Left colon (tissue), 2 donors: ENCODE data around the gene VSTM4. TPM values are rescaled to one million over a fixed set of nuclear protein-coding genes. Genes with fewer than 3 reads are reported as not detected.

Experiments used
- ATAC-seq: fragments of 200-7000 bp; cut with Tn5 transposase; one replicate; pipeline ENCODE4 v1.9.1; 2020; ENCODE audit warnings: mild to moderate bottlenecking, moderate library complexity
- DNase-seq, 2 donors: peaks; one replicate each; pipeline ENCODE4 v3.0.0-alpha.2; 2020
- intact Hi-C, 2 donors: fragments of 100-400 bp; cut with DNase I in 1 of 2; cut with micrococcal nuclease in 1 of 2; formaldehyde crosslinking; loops; one replicate each; pipeline versions ENCODE4 v1.11.2 to v1.14.0; 2022; cut with DNase I, micrococcal nuclease
- total RNA-seq, 2 donors: library from RNA; stranded (reverse); fragmentation: NEBNext Ultra II Directional; extraction: Animal tissue kit (Norgen Biotek cat#: 25700); gene quantifications; one replicate each; pipeline ENCODE4 v1.2.1, GENCODE V29; 2021
- donor health status: DM: no; HTN: no; CAD: no.
- donor health status: DM: yes; HTN: yes; CAD: no.

VSTM4 gene
- total RNA-seq, 2 donors from 2014 or later, result 1.4 to 3.5 TPM

DNA sequence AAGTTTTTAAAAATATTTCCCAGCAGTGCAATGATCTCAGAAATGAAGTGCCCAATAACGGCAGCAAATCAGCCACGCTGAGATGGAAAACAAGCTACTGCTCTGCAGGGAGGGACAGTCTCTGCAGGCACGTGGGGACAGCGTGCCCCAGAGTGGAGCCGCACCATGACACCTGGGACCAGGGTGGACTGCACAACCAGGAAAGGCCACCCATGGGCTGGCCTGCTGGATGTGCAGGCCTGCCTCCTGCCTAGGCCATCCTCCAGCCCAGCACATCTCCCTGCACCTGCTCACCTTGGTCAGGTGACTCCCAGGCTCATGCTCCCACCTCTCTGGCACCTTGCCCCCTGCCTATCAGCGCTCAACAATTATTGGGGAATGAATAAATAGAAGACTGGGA lies 80.4 kb downstream of the VSTM4 start:
- DNase-seq, result no peak
- ATAC-seq, result no peak
- intact Hi-C loops, result no loop called here

DNA sequence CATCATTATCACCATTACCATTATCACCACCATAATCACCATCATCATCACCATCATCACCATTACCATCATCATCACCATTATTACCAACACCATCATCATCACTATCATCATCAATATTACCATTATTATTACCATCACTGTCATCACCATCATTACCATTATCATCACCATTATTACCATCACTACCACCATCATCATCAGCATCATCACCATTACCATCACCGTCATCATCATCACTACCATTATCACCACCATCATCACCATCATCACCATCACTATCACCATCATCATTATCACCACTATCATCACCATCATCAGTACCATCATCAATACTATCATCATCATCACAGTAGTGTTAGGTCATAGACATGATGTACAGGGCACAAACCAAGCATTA lies 81.4 kb downstream of the VSTM4 start:
- ATAC-seq, result no peak
- intact Hi-C loops, result no loop called here
- no peak for DNase-seq

DNA sequence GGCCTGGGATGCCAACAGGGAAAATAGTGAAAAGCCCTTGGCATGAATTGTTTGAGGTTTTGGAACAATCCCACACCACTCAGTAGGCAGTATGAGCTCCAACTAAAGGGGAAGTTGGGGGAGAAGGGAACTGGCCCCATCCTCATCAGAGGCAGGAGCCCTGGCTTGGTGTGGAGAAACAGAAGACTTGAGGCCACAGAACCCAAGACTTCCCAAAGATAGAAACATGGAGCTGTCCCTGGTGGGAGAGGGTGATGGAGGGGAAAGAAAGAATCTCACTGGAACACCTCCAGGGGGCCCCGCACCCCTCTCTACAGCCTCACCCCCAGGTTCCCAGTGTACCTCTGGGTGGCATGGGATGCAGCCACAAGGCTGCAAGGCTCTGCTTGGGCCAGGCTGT lies 85.7 kb downstream of the VSTM4 start:
- no peak for DNase-seq
- intact Hi-C loops, result no loop called here
- no peak for ATAC-seq

DNA sequence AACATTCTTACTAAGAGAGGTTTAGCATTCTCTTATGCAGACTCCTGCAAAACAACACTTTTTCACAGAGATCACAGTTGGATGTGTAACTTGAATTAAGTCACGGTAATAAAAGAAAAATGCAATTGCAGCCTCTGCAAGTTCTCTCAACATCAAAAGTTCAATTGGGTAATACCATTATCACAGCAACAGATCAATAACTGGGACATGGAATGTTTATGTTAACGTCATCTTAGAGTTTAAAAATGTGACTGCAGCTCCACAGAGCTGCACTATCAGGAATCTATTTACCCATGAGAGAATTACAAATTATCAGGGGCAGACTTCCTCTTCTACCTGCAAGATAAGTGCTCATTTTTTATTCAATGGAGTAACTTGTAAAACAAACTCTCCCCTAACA lies 86.7 kb downstream of the VSTM4 start:
- ATAC-seq, result no peak
- DNase-seq, result no peak
- intact Hi-C loops, result no loop called here

DNA sequence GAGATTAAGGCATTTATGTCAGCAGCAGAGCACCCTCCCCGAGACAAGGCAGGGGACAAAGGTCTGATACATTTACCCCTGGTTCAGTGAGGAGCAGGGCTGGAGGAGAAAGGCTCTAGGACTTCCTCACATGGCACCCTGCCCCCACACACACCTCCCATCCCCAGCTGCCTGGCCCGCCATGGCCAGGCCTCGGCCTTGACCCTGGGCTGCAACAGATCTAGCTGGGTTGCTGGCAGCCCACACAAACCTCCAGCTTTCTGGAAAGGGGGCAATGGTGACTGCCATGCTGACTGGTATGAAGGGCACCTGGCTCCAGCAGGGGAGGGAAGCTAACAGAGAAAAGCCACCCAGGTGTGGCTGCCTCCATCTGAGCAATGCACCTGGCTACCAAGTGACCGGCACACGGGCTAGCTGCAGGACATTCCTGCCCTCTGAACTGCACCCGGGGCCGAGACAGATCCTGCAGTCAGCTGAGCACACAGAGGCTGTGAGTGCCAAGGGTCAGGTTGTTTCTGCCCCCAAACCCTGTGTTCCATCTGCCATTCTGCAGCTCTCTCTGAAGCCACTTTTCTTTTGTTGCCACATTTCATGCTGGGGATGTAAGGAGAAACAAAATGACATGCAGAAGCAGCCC lies 89.9 kb downstream of the VSTM4 start:
- no peak for DNase-seq
- intact Hi-C loops, result no loop called here
- ATAC-seq, result no peak

DNA sequence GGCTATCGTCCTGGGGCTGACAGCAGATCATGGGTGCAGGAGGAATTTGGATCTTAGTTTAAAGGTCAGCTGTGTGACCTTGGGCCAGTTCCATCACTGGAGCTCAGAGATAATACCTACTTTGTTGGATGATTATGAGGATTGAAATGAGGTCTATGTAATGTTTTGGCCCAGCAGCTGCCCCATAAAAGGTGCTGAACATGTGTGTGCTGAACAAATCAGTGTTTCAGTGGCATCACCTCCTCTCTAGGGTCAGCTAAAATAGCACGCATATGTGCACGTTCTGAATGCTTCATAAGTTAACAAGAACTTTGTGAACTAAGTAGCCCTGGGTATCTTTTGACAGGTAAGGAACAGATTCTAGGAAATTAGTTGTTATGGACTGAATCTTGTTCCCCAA lies 90.8 kb downstream of the VSTM4 start:
- intact Hi-C loops, result no loop called here
- no peak for ATAC-seq
- no peak for DNase-seq

DNA sequence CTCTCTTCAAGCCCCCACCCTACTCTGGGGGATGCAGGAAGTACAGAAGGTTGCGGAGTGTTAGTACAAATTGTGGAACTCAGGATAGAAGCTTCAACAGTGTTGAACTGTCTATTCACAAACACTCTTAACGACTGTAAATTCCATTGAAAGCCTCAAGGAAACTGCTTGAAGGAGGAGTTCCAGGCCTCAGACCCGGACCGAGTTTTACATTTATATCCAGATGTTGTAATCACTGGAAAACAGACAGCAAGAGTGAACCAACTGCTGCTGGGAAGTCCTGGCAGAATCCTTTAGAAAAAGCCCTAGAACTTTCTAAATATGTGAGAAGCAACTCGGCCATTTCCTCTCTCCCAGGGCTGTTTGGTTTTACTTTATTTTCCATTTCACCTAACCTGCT lies 91.6 kb downstream of the VSTM4 start:
- DNase-seq (no peak), ATAC-seq (no peak)
- intact Hi-C loops, result no loop called here

DNA sequence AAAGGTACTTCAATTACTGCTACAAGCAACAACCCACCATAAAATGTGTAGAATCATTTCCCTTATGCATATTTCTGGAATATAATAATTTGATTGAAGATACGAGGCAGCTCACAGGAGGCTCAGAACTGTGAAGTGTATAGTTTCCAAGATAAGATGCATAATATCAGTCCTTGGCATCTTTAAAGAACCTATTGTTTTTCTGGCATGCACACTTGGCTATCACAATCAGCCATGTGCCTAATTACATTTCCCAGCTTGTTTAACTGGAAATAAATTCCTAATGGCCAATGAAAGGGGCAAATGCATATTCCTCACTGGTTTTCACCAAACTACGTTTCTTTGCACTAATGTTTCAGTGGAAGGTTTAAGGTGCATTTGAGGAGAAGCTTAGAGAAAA lies 92.3 kb downstream of the VSTM4 start:
- no peak for ATAC-seq
- intact Hi-C loops, result no loop called here
- DNase-seq, result no peak

DNA sequence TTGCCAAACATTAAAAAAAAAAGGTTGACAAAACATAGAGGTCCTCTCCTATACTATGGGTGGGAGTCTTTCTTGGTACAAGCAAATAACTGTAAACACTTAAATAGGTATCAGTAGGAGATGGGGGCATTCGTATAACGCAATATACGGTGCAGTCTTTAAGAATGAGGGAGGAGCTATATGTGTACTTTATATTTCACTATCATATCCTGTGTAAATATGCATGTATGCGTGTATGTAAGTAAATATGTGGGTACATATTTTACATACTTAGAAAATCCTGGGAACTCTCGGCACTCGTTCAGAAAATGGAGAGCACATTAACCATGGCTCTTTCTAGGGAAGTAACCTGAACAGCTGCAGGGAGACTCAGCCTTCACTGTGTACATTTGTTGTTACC lies 93.6 kb downstream of the VSTM4 start:
- DNase-seq, result no peak
- ATAC-seq, result no peak
- intact Hi-C loops, result no loop called here

DNA sequence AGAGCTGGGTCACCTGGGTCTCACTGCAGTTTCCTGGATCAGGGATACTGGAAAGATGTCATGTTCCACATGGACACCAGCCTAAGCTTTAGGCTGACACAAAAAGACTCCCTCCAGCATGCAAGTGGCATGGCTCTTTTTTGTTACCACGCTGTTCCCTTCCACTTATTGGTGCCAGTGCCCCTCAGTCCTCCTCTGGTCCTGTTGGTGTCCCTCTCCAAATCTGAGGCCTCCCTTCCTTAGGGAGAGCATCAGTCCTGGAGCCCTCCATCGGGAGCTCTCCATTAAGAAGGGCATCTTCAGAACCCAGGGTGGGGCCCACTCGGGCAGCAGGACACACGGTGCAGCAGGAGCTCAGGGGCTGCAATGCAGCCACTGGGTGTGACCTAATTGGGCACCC lies 99.6 kb downstream of the VSTM4 start:
- DNase-seq, result no peak
- intact Hi-C loops, result no loop called here
- no peak for ATAC-seq

DNA sequence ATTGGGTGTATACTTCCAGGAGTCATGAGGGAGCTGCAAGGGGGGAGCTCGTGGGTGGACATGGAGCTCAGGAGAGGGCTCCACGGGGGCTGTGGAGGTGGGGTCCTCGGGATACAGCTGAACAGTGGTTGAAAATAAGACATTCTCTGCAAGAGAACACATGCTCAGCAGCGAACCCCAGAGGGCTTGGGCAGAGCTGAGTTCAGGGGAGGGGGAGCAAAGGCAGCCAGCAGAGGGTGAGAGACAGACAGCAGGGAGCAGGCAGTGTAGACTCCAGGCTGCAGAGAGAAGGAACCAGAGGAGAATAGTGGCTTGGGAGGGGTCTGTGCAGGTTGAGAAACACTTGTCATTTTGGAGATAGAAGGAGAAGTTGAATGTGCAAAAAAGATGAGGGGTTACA lies 102.7 kb downstream of the VSTM4 start:
- intact Hi-C loops, result no loop called here
- no peak for ATAC-seq
- no peak for DNase-seq

DNA sequence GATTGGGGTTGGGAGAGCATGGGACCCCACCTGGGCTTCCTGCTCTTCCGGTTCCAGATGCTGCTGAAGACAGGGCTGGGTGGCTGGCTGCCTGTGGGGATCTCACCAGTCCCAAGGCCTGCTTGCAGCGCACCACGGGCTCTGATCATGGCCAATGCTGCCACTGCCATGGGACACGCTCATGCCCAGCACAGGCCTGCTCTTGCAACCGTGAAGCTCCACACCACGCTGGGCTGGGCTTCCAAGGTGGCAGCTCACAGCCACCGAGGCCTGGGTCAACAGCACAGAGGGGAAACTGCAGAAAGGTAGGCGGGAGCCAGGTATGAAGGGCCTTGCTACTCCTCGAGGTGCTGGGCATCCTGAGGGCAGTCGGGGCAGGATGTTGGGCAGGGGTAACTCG lies 103.6 kb downstream of the VSTM4 start:
- intact Hi-C loops, result no loop called here
- ATAC-seq (no peak), DNase-seq (no peak)

DNA sequence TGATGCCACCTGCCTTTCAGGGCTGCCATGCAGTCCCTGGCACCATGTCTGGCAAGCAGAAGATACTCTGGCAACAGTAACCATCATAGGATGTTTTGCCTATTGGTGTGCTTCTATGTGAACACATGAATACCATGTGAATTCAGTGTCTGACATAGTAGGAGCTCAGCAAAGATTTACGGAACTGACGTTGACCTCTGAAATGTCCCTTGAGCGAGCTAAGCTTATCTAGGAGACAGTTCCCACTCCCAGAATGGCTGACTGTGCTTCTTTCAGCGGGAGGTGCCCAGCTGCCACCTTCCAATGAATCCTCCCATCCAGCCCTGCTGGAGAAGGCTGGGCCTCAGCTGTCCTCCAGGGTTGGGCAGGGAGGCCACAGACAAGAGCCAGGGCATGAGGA lies 104.5 kb downstream of the VSTM4 start:
- DNase-seq, result no peak
- intact Hi-C loops, result no loop called here
- no peak for ATAC-seq

DNA sequence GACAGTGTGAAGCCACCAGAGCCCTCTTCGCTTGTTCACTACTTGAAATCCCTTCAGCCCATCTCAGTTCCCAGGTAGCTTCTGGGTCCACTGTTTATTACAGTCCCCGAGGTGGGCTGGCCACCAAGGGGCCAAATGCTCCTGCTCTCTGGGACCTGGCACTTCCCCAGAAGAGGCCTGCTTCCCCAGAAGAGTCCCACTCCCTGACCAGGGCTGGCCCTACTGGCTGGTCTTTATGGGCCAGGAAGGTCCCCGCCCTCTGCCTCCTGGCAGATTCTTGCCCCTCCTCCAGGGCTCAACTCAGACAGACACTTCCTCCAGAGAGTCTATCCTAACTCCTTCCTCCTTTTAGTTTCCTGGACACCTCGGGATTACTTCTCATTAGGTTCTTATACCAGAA lies 105.0 kb downstream of the VSTM4 start:
- ATAC-seq, result peak; percentile 87
- intact Hi-C loops, result no loop called here
- peak; percentile 34 to 41 for DNase-seq

DNA sequence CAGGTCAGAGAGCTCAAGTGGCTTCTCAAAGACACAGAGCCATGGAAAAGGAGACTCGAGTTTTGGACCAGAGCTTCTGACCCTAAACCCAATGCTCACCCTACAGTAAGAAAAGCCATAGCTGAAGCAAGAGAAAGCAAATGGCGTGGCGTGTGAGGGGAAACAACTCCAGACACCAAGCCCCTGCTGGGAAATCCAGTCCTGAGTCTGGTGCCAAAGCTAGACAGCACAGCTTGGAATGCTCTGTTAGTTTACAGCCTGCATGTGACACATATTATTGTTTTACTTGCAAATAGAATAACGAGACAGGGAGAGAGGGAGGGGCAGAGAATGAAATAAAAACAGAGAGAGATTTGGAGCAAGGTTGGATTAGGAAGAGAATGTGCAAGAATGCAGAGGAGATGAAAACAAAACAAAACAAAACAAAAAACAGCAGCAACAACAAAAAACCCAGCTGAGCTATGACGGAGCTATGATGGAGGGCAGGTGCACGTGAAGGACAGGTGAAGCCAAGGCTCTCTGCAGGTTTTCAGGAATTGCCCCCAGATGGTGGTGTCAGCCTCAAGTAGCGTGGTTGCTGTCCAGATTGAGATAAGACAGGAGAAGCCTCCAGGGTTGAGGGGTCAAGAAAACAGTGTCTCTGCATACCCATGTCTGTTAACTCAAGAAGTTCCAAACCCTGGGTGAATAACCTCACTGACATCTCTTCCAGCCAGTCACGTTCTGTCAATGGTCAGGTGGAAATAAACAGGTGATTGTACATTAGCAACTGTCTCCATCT lies 105.9 kb downstream of the VSTM4 start:
- intact Hi-C loops, result no loop called here
- DNase-seq, result no peak
- no peak for ATAC-seq

DNA sequence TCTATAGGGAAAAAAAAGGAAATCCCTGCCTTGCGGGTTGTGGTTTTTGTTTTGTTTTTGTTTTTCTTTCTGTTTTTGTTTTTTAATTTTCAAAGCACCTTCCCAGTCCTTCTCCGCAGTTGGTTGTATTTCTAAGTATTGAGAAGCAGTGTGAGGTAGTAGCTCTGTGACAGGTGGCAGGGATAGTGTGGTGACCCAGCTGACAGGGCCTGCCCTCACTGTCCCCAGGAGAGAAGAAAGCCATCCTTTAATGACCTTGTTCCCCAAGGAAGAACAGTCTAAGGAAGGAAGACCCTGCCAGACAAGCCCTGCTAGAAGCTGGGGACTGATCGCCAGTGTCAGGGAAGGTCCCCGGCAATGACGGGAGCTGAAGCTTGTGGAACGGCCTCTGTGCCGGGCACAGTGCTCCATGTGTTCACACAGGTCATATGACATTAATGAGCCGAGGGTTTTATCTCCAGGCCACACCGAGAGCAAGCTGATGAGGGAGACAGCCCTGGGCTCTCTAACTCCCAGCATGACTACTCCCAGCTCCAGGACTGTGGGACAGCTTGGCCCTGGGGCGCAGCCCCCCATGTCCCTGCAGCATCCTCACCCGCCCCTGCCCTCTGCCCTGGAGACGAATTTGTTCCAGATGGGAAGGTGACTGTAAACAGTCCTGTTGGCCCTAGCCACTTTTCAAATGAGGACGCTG lies 106.7 kb downstream of the VSTM4 start:
- ATAC-seq (no peak), DNase-seq (no peak)
- intact Hi-C loops, result no loop called here

DNA sequence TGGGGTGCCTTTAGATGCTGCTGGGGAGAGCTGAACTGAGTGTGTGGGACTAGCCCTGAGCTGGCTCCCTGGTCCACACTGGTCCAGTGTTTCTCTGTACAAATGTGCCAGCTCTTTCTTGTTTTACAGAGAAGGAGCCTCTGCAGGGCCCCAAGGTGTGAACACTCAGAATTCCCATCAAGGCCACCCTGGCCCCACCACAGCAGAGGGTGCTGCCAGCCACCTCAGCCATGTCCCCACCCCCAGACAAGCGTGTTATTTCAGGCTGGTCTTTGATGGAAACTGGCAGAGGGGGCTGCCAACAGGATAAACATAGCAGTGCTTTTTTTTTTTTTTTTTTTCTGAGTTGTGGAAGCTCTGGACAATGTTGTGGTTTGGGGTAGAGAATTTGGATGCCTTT lies 107.2 kb downstream of the VSTM4 start:
- no peak for DNase-seq
- intact Hi-C loops, result no loop called here
- ATAC-seq, result no peak

DNA sequence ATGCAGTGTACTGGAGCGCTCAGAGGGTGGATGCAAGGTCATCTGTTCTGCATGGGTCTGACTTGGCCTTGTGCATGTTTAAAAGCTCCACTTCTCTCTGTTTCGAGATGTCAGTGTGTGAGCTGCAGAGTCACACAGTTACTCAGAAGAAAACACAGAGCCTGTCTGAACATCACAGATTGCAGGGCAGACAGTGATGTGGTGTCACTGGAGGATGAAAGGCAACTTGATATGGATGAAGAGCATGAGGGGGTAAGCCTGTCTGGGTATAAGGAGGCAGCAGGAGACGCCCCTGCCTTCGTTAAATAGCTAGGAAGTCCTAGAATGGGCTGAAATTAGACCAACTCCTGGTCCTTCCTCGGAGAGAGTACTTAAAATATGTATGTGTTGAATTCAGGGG lies 108.2 kb downstream of the VSTM4 start:
- ATAC-seq, result no peak

DNA sequence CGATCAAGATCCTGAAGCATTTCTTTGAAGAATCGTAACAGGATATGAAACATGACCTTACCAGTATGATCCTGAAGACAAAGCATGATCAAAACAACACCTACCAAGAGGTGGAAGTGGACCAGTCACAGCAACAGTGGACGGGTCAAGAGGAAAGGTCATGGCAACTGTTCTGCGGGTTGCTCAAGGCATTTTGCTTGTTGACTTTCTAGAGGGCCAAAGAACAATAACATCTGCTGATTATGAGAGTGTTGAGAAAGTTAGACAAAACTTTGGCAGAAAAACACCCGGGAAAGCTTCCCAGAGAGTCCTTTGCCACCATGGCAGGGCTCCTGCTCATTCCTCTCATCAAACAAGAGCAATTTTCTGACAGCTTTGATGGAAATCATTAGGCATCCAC lies 110.1 kb downstream of the VSTM4 start:
- ATAC-seq, result no peak
- intact Hi-C loops, result no loop called here
- DNase-seq, result no peak

More for the DNA sequence above, 108.2 kb downstream of the VSTM4 start:
- intact Hi-C loops, result no loop called here
- no peak for DNase-seq

DNA sequence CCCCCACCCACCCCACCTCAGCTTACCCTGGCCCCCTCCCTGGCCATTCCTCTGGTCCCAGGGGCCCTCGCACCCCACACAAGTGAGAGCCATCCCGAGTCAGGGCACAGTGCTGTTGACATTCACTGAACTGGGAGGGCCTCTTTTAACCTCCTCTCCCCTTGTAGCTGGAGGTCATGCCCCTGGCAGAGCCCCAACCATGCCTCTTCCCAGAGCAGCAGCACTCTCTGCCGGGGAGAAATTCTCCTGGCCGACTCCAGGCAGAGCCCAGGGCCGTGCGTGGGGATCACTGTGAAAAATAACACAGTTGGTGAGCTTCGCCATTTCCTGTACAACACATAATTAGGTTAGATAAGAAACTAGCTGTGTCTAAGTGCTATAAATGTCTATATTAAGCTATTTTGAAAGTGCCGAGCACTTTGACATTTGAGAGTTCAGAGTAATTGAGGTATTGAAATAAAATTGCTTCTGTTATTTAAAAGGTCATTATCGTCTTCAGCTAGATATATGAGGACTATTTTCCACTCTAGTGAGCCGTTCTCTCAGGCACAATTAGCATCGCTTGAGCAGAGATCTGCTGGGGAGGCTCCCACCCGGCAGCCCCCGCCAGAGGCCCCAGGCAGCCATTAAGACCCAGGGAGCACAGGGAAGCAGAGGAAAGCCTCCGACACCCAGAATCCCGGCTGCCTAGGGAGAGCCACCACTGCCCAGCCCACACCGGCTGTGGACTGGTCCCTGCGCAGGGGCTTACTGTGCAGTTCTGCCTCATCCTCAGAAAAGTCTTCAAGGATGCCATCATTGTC lies 113.3 kb downstream of the VSTM4 start:
- intact Hi-C loops, result no loop called here
- ATAC-seq (no peak), DNase-seq (no peak)
